ENCODE data around the gene ZFAND3. TPM values are rescaled to one million over a fixed set of nuclear protein-coding genes. Genes with fewer than 3 reads are reported as not detected.

Gene ZFAND3
- total and polyA plus RNA-seq, 2 experiments from 2014 or later, result 16.9 to 28.2 TPM

DNA sequence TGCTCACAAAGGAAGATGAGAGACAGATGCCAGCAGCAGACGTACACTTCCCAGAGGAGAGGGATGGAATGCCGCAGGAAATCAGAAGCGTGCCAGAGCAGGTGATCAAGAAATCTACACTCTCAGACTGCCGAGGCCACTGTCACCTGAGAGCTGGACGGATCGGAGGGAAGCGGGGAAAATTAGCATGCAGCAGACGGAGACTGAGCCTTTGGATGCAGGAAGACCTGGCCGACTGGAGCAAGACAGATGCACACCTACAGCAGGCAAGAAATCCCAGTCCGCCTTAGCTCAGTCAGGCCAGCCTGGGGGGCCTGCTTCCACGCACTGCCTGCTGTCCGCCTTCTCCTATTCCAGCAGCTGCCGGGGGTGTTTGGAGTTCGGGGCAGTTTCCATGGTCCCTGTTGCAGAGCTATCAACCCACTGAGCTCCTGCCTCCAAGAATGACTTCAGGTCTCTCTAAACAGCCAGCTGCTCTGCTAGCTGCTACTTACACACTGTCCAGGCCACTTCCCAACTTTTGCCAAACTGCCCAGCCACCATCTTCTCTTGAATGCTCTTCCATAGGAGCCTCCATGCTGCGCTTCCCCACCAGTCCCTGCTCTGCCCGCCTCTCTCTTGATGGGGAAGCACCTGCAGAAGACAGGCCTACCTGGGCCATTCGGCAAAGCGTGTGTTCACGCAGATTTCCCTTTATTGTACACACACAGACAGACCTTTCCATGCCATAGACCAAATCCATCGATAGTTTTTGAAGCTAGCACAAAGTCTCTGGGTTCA lies 368.5 kb downstream of the ZFAND3 start:
- ATAC-seq, result no peak
- no peak overlapping the region for H3K27ac Mint-ChIP-seq
- TF ChIP-seq NANOG (IDR thresholded peaks at IDR 0.05; ENCODE audit: borderline replicate concordance), result no peak
- TF ChIP-seq CREB1 (CRISPR knock-in tag; IDR thresholded peaks at IDR 0.05; ENCODE audit: low read depth), result no peak
- TF ChIP-seq, protein P1, sequence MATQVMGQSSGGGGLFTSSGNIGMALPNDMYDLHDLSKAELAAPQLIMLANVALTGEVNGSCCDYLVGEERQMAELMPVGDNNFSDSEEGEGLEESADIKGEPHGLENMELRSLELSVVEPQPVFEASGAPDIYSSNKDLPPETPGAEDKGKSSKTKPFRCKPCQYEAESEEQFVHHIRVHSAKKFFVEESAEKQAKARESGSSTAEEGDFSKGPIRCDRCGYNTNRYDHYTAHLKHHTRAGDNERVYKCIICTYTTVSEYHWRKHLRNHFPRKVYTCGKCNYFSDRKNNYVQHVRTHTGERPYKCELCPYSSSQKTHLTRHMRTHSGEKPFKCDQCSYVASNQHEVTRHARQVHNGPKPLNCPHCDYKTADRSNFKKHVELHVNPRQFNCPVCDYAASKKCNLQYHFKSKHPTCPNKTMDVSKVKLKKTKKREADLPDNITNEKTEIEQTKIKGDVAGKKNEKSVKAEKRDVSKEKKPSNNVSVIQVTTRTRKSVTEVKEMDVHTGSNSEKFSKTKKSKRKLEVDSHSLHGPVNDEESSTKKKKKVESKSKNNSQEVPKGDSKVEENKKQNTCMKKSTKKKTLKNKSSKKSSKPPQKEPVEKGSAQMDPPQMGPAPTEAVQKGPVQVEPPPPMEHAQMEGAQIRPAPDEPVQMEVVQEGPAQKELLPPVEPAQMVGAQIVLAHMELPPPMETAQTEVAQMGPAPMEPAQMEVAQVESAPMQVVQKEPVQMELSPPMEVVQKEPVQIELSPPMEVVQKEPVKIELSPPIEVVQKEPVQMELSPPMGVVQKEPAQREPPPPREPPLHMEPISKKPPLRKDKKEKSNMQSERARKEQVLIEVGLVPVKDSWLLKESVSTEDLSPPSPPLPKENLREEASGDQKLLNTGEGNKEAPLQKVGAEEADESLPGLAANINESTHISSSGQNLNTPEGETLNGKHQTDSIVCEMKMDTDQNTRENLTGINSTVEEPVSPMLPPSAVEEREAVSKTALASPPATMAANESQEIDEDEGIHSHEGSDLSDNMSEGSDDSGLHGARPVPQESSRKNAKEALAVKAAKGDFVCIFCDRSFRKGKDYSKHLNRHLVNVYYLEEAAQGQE (IDR thresholded peaks at IDR 0.05; ENCODE audit: unreplicated experiment), result no peak
- no peak for TF ChIP-seq ZNF114 (CRISPR knock-in tag; IDR thresholded peaks at IDR 0.05)
- no peak for TF ChIP-seq JUNB (IDR thresholded peaks at IDR 0.05; ENCODE audit: unreplicated experiment)
- TF ChIP-seq EZH2phosphoT487 (IDR thresholded peaks at IDR 0.05; ENCODE audit: unreplicated experiment), result no peak
- TF ChIP-seq, protein P2, sequence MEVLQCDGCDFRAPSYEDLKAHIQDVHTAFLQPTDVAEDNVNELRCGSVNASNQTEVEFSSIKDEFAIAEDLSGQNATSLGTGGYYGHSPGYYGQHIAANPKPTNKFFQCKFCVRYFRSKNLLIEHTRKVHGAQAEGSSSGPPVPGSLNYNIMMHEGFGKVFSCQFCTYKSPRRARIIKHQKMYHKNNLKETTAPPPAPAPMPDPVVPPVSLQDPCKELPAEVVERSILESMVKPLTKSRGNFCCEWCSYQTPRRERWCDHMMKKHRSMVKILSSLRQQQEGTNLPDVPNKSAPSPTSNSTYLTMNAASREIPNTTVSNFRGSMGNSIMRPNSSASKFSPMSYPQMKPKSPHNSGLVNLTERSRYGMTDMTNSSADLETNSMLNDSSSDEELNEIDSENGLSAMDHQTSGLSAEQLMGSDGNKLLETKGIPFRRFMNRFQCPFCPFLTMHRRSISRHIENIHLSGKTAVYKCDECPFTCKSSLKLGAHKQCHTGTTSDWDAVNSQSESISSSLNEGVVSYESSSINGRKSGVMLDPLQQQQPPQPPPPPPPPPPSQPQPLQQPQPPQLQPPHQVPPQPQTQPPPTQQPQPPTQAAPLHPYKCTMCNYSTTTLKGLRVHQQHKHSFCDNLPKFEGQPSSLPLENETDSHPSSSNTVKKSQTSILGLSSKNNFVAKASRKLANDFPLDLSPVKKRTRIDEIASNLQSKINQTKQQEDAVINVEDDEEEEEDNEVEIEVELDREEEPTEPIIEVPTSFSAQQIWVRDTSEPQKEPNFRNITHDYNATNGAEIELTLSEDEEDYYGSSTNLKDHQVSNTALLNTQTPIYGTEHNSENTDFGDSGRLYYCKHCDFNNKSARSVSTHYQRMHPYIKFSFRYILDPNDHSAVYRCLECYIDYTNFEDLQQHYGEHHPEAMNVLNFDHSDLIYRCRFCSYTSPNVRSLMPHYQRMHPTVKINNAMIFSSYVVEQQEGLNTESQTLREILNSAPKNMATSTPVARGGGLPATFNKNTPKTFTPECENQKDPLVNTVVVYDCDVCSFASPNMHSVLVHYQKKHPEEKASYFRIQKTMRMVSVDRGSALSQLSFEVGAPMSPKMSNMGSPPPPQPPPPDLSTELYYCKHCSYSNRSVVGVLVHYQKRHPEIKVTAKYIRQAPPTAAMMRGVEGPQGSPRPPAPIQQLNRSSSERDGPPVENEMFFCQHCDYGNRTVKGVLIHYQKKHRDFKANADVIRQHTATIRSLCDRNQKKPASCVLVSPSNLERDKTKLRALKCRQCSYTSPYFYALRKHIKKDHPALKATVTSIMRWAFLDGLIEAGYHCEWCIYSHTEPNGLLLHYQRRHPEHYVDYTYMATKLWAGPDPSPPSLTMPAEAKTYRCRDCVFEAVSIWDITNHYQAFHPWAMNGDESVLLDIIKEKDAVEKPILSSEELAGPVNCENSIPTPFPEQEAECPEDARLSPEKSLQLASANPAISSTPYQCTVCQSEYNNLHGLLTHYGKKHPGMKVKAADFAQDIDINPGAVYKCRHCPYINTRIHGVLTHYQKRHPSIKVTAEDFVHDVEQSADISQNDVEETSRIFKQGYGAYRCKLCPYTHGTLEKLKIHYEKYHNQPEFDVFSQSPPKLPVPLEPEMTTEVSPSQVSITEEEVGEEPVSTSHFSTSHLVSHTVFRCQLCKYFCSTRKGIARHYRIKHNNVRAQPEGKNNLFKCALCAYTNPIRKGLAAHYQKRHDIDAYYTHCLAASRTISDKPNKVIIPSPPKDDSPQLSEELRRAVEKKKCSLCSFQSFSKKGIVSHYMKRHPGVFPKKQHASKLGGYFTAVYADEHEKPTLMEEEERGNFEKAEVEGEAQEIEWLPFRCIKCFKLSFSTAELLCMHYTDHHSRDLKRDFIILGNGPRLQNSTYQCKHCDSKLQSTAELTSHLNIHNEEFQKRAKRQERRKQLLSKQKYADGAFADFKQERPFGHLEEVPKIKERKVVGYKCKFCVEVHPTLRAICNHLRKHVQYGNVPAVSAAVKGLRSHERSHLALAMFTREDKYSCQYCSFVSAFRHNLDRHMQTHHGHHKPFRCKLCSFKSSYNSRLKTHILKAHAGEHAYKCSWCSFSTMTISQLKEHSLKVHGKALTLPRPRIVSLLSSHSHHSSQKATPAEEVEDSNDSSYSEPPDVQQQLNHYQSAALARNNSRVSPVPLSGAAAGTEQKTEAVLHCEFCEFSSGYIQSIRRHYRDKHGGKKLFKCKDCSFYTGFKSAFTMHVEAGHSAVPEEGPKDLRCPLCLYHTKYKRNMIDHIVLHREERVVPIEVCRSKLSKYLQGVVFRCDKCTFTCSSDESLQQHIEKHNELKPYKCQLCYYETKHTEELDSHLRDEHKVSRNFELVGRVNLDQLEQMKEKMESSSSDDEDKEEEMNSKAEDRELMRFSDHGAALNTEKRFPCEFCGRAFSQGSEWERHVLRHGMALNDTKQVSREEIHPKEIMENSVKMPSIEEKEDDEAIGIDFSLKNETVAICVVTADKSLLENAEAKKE (CRISPR knock-in tag; IDR thresholded peaks at IDR 0.05), result no peak
- TF ChIP-seq, protein P3, sequence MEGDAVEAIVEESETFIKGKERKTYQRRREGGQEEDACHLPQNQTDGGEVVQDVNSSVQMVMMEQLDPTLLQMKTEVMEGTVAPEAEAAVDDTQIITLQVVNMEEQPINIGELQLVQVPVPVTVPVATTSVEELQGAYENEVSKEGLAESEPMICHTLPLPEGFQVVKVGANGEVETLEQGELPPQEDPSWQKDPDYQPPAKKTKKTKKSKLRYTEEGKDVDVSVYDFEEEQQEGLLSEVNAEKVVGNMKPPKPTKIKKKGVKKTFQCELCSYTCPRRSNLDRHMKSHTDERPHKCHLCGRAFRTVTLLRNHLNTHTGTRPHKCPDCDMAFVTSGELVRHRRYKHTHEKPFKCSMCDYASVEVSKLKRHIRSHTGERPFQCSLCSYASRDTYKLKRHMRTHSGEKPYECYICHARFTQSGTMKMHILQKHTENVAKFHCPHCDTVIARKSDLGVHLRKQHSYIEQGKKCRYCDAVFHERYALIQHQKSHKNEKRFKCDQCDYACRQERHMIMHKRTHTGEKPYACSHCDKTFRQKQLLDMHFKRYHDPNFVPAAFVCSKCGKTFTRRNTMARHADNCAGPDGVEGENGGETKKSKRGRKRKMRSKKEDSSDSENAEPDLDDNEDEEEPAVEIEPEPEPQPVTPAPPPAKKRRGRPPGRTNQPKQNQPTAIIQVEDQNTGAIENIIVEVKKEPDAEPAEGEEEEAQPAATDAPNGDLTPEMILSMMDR (conservative IDR thresholded peaks at IDR 0.05; ENCODE audit: low read depth in 2 of 2), result no peak
- TF ChIP-seq, protein P4, sequence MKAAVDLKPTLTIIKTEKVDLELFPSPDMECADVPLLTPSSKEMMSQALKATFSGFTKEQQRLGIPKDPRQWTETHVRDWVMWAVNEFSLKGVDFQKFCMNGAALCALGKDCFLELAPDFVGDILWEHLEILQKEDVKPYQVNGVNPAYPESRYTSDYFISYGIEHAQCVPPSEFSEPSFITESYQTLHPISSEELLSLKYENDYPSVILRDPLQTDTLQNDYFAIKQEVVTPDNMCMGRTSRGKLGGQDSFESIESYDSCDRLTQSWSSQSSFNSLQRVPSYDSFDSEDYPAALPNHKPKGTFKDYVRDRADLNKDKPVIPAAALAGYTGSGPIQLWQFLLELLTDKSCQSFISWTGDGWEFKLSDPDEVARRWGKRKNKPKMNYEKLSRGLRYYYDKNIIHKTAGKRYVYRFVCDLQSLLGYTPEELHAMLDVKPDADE (IDR thresholded peaks at IDR 0.05), result no peak
- TF ChIP-seq STAT1 (IDR thresholded peaks at IDR 0.05; ENCODE audit: unreplicated experiment), result no peak
- H3K9me3 Mint-ChIP-seq, result no peaks in the 10 kb centered on the region
- no peaks in the 10 kb centered on the region for H3K36me3 Mint-ChIP-seq (ENCODE audit: low read depth)
- H3K4me1 Mint-ChIP-seq, result peaks cover 28% of the 10 kb centered on the region
- no peak overlapping the region for H3K4me3 Mint-ChIP-seq
- H4K20me1 ChIP-seq (replicated peaks; ENCODE audit: insufficient read depth), result no peaks in the 10 kb centered on the region
- no peaks in the 10 kb centered on the region for H3K79me2 ChIP-seq (replicated peaks; ENCODE audit: insufficient read depth)
- H2AFZ ChIP-seq, result no peak overlapping the region; the same call in 1 of the 2 replicates
- H3F3A ChIP-seq (replicated peaks; ENCODE audit: low read depth), result no peaks in the 10 kb centered on the region
- H3K4me3 ChIP-seq, result no peak overlapping the region
- no peak for DNase-seq (ENCODE audit: low spot score)
- no peaks in the 10 kb centered on the region for H3K36me3 ChIP-seq (ENCODE audit: insufficient read depth)
- H3K9me2 ChIP-seq (ENCODE audit: insufficient read depth), result no peaks in the 10 kb centered on the region
- no peak overlapping the region for H3K27ac ChIP-seq (ENCODE audit: low read depth)
- no peaks in the 10 kb centered on the region for H3K27me3 ChIP-seq (ENCODE audit: insufficient read depth)
- H3K27me3 Mint-ChIP-seq (ENCODE audit: insufficient read depth, low read depth, poor library complexity), result peaks cover 4% of the 10 kb centered on the region
- peaks cover 24% of the 10 kb centered on the region for H3K4me1 ChIP-seq (ENCODE audit: insufficient read depth)
- H3K4me2 ChIP-seq, result no peak overlapping the region

Measured in GM23338 (cell line).